NCI-H748 (cell line): ENCODE results near the gene PRAC1.
"Not testable (repeated sequence)": the region's sequence is repeated elsewhere in the genome, so short reads cannot be mapped to it uniquely, and the experiment has no call there.

Experiments
- DNase-seq: peaks from one replicate; lab custom pipeline; 2025; ENCODE audit not compliant: unreplicated experiment; lab: John Stamatoyannopoulos, UW

PRAC1 gene

DNA sequence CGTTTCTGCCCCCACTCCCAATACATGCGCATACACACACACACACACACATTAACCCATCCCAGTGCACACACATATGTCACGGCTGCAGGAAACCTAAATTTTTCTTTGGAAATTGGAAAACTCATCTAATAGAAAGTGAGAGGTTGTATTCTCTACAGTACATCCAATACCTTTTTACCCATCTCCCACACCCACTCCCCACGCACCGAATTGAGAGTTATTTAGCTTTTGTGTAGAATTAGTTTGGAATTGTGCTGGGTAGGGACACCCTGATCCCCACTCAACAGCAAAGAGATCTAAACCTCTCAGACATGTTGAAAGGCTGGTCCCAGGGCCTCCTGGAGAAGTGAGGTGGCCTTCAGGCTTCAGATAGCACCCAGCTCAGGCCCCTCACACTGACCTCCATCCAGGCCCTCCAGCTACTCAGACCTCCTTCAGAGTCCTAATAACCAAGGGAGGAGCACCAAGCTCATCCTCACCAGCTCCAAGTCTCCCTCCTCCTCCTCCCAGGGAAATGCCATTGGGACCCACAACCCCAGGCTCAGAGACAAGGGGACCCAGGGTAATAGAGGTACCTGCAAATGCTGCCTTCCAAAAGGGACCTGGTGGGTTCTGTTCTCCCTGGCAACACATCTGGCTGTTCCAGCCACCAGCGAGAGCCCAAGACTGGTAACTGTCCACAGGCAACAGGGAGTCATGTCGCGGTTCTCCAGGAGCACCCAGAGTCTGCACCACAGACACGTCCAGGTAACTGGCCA is 5.3 kb upstream of the PRAC1 start:
- no peak for DNase-seq

DNA sequence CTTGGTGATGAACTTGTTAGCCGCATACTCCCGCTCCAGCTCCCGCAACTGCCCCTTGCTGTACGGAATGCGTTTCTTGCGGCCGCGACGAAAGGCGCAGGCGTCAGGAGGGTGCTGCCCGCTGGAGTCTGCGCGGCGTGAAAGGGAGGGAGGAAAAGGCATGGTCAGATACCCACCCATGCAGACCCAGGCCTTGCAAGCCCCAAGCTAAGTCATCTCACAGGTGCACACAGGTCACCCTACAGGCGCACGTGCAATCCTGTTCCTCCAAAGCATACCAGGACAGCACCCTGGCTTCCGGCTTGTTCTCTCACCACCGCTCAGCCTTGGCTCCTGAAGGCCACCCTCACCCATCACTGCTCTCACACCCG is 4.6 kb upstream of the PRAC1 start:
- no peak for DNase-seq

DNA sequence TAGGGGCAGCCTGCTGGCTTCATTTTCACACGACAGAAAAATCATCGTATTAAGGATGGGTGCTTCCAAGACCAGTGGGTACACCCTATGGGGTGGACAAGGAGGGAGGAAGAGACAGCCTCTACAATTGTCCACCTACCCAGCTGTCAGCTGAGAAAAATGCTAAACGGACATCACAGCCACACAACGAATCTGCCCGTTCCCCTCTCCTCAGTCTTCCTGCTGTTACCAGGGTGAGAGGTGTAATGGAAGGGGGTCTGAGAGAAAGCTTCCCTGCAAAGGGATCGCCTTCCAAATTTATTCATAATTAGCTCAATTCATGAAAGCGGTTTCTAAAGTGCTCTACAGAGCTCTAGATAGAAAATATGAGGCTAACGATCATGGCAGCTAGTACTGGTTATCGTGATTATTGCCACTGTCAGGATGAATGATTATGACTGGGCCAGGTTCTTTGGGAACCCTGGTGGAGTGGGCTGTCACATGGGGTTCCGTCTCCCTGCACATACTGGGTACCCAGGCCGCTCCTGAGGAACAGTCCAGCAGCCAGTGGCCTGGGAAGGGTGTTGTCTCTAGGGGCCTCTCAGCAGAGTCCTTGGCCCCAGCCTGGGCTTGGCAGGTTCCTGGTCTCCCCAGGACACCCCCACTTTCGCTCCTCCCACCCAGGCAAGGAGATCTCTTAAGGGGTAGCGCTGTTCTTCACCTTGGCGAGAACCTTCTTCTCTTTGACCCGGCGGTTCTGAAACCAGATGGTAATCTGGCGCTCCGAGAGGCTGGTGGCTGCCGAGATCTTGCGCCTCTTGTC is 4.0 kb upstream of the PRAC1 start:
- DNase-seq = no peak

DNA sequence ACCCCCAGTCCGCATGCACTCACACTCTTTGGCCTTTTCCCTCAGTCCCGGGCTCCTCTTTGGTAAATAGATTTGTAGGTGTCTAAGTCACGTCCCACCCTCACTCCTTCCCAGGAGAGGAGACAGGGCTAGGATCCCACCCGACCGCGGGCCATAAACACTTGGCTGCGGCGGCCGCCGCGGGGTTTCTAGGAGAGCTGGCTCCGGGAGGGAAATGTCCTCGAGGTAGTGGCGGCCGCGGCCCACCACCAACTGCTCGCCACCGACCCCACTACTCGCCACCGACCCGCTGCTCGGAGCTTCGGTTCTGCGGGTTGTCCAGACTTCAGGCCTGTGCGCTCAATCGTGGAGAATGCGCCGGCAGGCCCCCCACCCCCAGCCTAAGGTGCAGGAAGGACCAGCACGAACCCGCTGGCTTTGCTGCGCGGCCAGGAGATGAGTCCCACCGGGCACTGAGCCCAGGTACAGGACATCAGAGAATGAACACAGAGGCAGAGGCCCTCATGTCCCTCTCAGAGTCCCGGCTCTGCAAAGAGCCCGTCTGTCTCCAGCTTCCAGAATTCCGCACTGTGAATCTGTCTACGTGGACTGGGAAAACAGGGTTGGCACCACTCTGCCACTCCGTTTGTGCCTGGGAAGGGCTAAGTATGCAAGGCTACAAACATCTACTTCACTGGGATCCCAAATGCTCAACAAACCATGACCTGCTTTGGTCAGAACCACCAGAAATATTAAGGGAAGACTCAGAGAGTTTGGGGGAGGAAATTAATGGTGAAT is 3.2 kb upstream of the PRAC1 start:
- no peak for DNase-seq

DNA sequence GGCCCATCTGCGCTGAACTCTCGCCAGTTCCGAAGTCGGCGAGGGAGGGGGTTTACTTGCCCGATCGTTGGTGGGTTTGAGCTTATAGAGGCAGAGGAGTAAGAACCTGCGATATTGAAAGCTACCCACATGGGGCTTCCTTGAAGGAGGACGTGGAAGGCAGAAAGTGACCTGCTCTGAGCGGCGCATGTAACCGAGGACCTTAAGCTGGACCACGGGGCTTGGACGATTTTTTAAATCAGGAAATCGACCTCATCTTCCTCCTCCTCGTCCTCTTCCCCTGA is 2.6 kb upstream of the PRAC1 start:
- no peak for DNase-seq

DNA sequence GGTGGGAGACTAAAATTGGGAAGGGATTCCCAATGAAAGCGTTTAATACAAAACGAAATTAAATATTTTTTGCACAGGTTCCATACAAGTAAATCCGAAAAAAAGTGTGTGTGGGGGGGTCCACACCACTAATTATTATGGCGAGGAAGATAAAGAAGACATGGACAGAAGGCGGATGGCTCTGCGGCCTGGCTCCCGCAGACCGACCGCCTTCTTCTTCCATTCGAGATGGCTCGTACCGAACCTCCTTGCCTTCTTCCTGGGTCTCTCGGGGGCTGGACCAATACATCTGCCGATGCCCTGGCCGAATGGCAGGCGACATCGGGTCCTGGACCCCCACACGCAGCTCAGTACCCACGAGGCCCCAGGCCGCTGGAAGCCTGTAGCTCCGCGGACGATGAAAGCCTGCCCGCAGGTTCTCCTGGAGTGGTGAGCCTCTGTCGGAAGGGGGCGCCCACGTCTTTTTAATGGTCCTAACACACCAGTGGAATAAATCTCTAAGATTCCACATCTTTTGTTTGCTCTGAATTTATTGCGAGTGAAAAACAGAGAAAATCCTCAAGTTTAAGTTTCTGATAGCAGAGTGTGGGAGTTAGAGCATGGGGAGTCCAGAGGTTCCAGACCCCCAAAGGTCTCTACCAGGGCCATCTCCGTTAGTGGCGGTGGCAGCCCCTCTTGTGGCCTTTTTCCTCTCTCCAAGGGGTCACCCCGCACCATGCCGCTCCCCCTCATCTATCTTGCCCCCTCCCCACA is 2.1 kb upstream of the PRAC1 start:
- DNase-seq = peak; percentile 74

DNA sequence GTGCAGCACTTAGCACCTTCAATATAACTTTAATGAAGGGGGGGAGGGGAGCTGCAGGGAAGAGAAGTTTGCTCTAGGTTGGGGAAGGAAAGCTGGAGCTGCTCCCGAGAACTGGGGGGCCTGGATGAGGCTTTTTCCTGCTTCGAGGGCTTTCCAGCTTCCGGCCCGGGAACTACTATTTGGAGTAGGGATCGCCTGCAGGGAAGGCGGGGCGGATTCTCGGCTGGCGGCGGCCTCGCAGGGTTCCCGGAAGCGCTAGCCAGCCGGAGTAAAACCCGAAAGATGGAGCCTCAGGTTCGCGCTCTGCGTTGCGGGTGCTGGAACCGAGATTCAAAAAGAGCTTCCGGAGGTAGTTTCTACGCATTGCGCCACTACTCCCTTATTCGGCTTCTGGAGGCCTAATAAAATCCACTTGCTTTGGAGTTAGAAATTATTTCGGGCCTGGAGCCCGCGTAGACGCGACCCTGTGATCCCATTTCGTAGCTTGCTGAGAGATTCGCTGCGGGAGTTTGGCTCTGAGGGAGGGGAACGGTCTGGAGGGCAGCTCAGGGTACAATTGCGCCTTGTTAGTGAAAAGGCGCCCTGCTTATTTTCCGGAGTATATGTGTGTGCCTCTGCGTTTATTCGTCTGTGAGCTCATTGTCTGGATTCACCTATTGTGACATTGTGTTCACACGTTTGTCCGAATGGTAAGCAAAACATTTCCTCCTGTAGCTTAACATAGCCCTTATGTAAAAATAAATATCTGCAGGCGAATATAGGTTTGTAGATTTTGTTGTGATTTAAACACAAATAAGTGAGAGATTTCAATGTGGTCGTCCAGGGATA is 1.3 kb upstream of the PRAC1 start:
- DNase-seq = peak; percentile 54

DNA sequence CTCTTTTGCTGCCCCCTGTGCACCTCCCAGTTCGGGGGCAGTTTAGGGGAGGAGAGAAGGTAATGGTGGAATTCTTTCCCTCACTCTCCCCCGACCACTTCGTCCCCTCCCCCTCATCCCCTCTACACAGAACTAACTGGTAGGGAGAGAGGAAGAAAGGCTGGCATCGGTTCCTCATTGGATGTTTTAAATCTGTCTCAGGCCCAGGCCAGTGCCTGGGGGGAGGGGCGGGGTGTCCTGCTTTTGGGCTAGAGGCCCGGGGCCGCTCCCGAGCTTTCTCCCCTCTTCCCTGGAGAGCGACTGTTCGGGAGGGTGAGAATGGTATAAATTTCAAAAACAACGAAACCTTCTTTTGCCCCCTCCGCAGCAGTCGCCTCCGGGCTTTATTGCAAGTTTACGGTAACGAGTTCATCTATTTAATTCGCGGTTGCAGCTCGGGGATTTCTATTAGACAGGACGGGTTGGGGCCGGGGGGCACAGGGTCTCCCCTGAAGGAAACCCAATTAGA is 651 bp upstream of the PRAC1 start, which contains the start of gene PRAC2:
Gene PRAC2 (plus strand): TSS at position 271 of the 508 bp plus-strand sequence. CDS start 1,226 bp downstream, outside the sequence.
- no peak for DNase-seq

DNA sequence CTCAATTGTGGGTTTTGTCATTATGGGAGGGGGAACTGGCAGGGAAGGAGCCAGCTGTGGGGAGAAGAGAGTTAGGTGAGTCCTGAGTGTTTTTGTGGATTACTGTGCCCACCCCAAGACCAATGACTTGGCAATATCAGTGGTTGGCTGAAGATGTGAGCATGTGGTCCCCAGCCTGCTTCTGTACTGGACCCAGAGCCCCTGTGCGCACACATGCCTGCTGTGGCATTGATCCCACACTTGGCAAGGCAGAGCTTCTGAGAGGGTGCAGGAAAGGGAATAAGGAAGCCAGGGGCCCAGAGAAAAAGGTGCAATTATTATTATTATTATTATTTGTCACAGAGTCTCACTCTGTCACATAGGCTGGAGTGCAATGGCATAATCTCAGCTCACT is 1.3 kb downstream of the PRAC1 start:
- DNase-seq = no peak

DNA sequence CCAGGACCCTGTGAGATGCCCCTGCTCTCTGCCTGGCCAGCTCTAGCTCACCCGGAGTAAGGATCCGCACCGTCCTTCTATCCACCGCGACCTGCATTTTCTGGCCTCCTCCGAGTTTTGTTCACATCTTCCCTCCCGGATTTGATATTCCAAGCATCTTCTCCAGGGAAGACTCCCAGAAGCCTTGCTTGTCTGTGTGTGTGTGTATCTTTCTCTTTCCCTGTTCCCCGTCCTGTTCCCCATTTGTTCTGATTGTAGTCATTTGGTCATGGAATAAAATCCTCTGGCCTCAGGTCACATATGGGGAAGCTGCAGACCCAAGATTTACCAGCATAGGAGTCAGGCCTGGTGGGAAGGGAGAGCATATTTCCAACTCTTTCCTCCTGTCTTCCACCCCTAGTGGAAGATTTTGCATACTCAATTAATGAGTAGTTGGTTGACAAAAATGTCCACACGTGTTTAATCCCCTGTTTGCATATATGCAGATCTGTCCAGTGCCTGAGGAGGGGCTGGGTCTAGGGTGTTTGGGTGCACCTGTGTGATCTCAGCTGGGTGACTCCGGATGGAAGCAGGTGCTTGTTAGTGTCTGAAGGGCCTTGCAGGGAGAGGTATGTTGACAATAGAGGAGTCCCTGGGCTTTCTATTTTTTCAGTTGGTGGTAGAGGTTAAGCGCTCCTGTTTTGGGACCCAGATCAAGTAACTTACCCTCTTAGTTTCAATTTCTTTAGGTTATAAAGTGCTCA is 1.9 kb downstream of the PRAC1 start:
- no peak for DNase-seq

DNA sequence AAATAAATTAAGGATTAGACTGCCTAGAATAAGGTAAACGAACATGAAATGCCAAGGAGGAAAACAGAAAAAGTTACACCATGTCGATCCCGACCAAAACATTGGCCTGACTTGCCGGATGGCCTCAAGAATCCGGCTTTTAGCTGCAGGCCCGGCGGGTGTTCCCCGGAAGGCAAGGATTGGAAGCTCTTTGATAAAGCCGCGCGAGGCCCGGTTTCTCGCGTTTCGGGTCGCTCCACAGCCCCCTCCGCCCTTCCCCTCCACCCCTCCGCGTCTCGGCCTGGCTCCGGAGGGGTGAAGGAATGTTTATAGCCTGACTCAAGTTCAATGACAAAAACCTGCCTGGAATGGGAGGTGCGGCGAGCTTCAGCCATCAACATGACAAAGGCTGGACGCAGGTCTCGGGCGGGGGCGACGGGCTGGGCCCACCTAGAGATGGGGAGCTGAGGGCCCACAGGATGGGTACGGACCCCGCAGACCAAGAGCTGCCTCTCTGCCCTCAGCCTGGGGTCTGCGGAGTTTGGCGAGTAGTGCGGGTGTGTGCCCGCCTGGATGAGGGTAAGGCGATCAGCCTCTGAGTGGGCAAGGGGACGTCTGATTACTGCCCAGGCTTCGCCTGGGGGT is 2.6 kb downstream of the PRAC1 start:
- DNase-seq = no peak

DNA sequence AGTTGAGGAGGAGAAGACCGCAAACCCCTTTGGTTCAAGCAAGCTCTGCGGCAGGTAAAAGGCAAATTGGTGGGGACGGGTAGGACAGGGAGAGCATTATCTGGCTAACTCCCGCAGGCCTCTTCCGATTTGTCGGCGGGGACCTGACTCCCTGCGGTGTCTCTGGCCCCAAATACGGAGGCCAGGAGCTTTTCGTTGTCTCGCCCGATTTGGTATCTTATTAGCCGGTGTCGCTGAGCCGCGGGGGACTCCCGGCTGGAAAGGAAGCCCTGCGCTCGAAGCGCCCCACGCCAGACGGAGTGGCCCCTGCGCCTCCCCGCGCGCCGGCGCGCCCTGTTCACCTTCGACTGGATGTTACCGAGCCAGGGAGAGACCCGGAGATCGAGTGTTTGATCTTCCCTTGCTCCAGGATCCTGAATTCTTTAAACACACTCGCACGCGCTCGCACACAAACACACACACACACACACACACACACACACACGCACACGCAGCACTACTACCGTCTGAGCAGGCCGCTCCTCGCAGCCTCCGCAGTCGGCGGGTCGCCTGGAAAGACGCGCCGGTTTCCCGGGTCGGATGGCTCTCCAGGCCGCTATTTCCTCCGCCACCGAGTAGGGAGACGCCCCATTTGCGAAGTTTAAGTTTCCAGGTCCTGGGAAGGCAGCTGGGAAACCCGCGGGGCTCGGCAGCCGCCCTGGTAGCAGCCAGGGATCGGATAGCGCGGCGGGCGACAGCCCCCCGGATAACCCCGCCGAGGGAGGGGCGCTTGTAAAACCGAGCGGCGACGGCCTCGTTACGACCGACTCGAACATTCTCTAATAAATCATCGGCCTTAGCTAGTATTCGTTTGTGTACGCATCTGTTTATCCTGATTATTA is 3.3 kb downstream of the PRAC1 start:
- DNase-seq = no peak

DNA sequence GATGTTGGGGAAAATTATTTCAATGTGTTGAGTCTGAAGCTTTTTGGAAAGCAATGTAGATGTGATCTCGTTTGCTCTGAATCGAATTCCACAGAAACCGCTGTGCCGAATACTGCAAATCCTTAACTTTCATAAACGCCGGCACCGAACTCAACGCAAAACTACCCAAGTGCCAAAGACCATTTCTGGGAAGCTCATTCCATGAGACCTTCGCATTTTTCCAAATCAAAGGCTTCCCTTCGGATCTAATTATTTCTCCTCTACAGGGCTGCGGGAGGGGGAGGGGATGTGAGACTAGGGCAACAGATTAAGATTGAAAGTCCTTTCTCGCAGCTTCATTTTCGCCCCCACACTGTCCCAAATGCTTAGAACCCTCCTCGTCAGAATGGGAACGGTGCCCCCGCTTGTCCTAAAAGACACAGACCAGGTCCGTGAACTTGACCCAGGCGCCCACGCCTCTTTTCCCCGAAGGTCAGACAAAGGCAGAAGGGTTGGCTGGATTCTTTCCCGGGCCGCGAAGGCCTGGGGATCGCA is 4.0 kb downstream of the PRAC1 start:
- no peak for DNase-seq

DNA sequence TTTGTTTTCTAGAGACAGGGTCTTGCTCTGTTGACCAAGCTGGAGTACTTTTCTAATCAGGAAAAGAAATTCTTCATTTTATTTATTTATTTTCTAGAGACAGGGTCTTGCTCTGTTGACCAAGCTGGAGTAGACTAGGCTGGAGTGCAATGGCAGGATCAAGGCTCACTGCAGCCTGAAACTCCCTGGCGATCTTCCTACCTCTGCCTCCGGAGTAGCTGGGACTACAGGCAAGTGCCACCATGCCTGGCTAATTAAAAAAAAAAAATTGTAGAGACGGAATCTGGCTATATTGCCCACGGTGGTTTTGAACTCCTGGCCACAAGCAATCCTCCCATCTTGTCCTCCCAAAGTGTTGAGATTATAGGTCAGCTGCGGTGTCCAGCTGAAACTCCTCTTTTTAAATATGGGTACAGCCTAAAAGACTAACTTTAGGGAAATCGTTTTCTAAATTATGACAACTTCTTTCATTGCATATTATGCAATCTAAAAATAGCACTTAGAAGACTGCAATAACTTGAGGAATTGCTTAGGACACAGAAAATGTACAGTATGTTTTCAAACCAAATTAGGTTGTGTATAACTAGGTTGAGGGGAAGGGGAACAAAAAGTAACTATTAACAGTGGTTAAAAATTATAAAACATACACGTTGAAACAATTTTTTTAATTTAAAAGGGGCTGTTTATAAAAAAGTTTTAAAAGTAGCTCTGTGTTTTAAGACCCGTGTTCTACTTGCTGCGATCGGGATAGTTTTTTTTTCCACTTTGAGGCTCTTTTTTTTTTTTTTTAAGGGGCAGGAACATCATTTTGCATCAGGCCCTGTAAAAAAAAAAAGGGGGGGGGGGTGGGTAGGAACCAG is 4.7 kb downstream of the PRAC1 start:
- no peak for DNase-seq

DNA sequence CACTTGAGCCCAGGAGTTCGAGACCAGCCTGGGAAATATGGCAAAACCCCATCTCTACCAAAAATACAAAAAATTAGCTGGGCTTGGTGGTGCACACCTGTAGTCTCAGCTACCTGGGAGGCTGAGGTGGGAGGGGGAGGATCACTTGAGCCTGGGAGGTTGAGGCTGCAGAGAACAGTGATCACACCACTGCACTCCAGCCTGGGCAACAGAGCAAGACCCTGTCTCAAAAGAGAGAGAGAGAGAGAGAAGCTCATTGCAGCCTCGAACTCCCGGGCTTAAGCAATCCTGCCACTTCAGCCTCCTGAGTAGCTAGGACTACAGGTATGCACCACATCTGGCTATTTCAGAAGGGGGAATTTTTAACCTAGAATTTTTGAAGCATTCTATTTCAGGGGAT is 5.8 kb downstream of the PRAC1 start:
- not testable (repeated sequence) for DNase-seq

DNA sequence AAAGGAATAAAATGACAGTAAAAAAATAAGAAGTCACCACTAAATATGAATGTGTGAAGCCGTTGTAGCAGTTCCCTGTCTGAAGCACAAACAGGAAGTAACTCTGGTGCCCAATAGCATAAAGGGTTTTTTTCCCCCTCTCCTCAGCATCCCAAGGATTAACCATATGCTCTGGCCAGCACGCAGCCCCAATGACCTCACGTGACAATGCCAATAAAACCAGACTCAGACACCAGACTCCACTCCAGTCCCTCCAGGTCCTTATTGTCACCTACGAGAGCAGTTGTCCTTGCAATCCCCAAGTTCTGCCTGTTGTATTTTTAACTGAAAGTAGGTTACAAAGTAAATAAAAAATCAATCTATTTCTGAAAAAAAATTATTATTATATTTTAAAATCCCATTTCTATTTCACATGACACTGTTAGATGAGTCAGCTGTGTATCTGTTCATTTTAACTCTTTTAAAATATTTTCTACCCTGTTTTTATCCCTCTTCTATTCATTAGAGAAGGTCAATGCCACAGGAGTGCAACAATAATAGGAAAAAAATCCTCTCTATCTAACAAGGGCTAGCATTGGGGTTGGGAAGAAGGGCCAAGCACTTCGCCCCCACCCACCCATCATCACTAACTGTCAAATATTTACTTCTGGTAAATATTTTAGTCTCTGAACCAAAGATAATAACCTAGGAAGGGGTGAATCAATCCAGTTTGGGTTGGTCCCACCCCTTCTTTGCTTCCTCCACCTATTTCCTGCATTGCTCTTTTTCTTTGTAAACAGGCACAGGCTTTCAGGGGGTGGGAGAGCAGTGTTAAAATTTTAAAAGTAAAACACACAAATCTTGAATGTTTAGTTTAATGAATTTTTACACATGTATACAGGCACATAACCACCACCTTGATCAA is 6.6 kb downstream of the PRAC1 start:
- DNase-seq = peak; percentile 72
